ENCODE measurements around the gene ZNF525.
"Not testable (repeated sequence)": the region's sequence is repeated elsewhere in the genome, so short reads cannot be mapped to it uniquely, and the experiment has no call there.

Gene ZNF525

GRCh38 chr19:53333463-53334449 lies 31.7 kb upstream of the ZNF525 start, which contains the start of gene ZNF845:
Gene ZNF845, plus strand, starts transcription at chr19:53333749. Its CDS starts 7,559 bp downstream, at chr19:53341308.
- TF ChIP-seq POLR2AphosphoS5 (IDR thresholded peaks at IDR 0.05; ENCODE audit: low read depth), result peak; percentile 89
- TF ChIP-seq GABPA (IDR thresholded peaks at IDR 0.05; ENCODE audit: low read depth), result no peak
- TF ChIP-seq REST (IDR thresholded peaks at IDR 0.05; ENCODE audit: insufficient replicate concordance, low read depth), result peak; percentile 25
- TF ChIP-seq SPI1 (IDR thresholded peaks at IDR 0.05; ENCODE audit: borderline replicate concordance, low read depth), result no peak
- no peak for TF ChIP-seq CTCF (IDR thresholded peaks at IDR 0.05; ENCODE audit: insufficient read depth, low read length)
- H3K27ac ChIP-seq (replicated peaks), result peak within 1 kb of the TSS; percentile 65
- no peaks in the 10 kb centered on the region for H3K27me3 ChIP-seq (ENCODE audit: insufficient read depth, poor library complexity, severe bottlenecking)
- peak within 1 kb of the TSS; percentile 85 for H3K4me3 ChIP-seq (replicated peaks; ENCODE audit: insufficient read depth, low read length)
- DNase-seq (ENCODE audit: low read depth in 1 of 2, low spot score in 1 of 2), result peak; percentile 77 to 93

GRCh38 chr19:53344403-53344802 lies 21.1 kb upstream of the ZNF525 start:
- not testable (repeated sequence) for H3K27me3 ChIP-seq (ENCODE audit: insufficient read depth, poor library complexity, severe bottlenecking); H3K4me3 ChIP-seq (replicated peaks; ENCODE audit: insufficient read depth, low read length); H3K27ac ChIP-seq (replicated peaks); DNase-seq (ENCODE audit: low read depth in 1 of 2, low spot score in 1 of 2)

- H3K4me3 ChIP-seq (replicated peaks; ENCODE audit: insufficient read depth, low read length), result no peak overlapping the region
- no peak overlapping the region for H3K27ac ChIP-seq (replicated peaks)
- H3K27me3 ChIP-seq (ENCODE audit: insufficient read depth, poor library complexity, severe bottlenecking), result no peaks in the 10 kb centered on the region
- no peak for TF ChIP-seq CTCF (IDR thresholded peaks at IDR 0.05; ENCODE audit: insufficient read depth, low read length)
- TF ChIP-seq REST (IDR thresholded peaks at IDR 0.05; ENCODE audit: insufficient replicate concordance, low read depth), result no peak
- no peak for TF ChIP-seq POLR2AphosphoS5 (IDR thresholded peaks at IDR 0.05; ENCODE audit: low read depth)
- TF ChIP-seq SPI1 (IDR thresholded peaks at IDR 0.05; ENCODE audit: borderline replicate concordance, low read depth), result no peak
- no peak for TF ChIP-seq GABPA (IDR thresholded peaks at IDR 0.05; ENCODE audit: low read depth)
- DNase-seq (ENCODE audit: low read depth in 1 of 2, low spot score in 1 of 2), result no peak
Observed at GRCh38 chr19:53355739-53356138, 9.8 kb upstream of the ZNF525 start.

GRCh38 chr19:53357821-53358581 lies 7.5 kb upstream of the ZNF525 start:
- no peak for DNase-seq (ENCODE audit: low read depth in 1 of 2, low spot score in 1 of 2)
- Histone ChIP-seq H3K27me3 (ENCODE audit: insufficient read depth, poor library complexity, severe bottlenecking) (no peaks in the 10 kb centered on the region), H3K4me3 (replicated peaks; ENCODE audit: insufficient read depth, low read length) (no peak overlapping the region), H3K27ac (replicated peaks) (no peak overlapping the region)
- TF ChIP-seq SPI1 (IDR thresholded peaks at IDR 0.05; ENCODE audit: borderline replicate concordance, low read depth), result no peak
- TF ChIP-seq CTCF (IDR thresholded peaks at IDR 0.05; ENCODE audit: insufficient read depth, low read length), result no peak
- TF ChIP-seq REST (IDR thresholded peaks at IDR 0.05; ENCODE audit: insufficient replicate concordance, low read depth), result no peak
- TF ChIP-seq GABPA (IDR thresholded peaks at IDR 0.05; ENCODE audit: low read depth), result no peak
- TF ChIP-seq POLR2AphosphoS5 (IDR thresholded peaks at IDR 0.05; ENCODE audit: low read depth), result no peak

- H3K4me3 ChIP-seq (replicated peaks; ENCODE audit: insufficient read depth, low read length); DNase-seq (ENCODE audit: low read depth in 1 of 2, low spot score in 1 of 2); H3K27me3 ChIP-seq (ENCODE audit: insufficient read depth, poor library complexity, severe bottlenecking); H3K27ac ChIP-seq (replicated peaks): not testable (repeated sequence)
Observed at GRCh38 chr19:53360056-53360455, 5.4 kb upstream of the ZNF525 start.

Measured in HL-60 (cell line).